HEK293 (cell line): Measurements from ENCODE around the gene ACTN4.

Experiments used
- FEZF1 ChIP-seq: fragments of 450-650 bp; formaldehyde crosslinking; IDR thresholded peaks from 2 replicates; pipeline ENCODE4 v1.5.1; 2016; ENCODE audit warnings: missing biosample characterization, missing genetic modification characterization
- GLI4 ChIP-seq: fragments of 450-650 bp; formaldehyde crosslinking; IDR thresholded peaks from 2 replicates; pipeline ENCODE4 v1.5.1; 2016; ENCODE audit warnings: missing biosample characterization, missing genetic modification characterization
- GLIS2 ChIP-seq: fragments of 450-650 bp; formaldehyde crosslinking; IDR thresholded peaks from 2 replicates; pipeline ENCODE4 v1.5.1; 2016; ENCODE audit warnings: missing biosample characterization, missing genetic modification characterization
- KLF1 ChIP-seq: fragments of 450-650 bp; formaldehyde crosslinking; IDR thresholded peaks from 2 replicates; pipeline ENCODE4 v1.5.1; 2016; ENCODE audit warnings: missing biosample characterization, missing genetic modification characterization
- SP3 ChIP-seq: fragments of 450-650 bp; formaldehyde crosslinking; IDR thresholded peaks from 2 replicates; pipeline ENCODE4 v1.5.1; 2016; ENCODE audit warnings: missing biosample characterization, missing genetic modification characterization
- ZBTB1 ChIP-seq: fragments of 450-650 bp; formaldehyde crosslinking; IDR thresholded peaks from 2 replicates; pipeline ENCODE4 v1.5.1; 2016; ENCODE audit warnings: missing biosample characterization, missing genetic modification characterization
- ZEB2 ChIP-seq: fragments of 450-650 bp; formaldehyde crosslinking; IDR thresholded peaks from 2 replicates; pipeline ENCODE4 v1.5.1; 2016; ENCODE audit warnings: missing biosample characterization, missing genetic modification characterization
- ZNF280D ChIP-seq: fragments of 450-650 bp; formaldehyde crosslinking; IDR thresholded peaks from 2 replicates; pipeline ENCODE4 v1.5.1; 2016; ENCODE audit warnings: missing biosample characterization, missing genetic modification characterization
- ZNF341 ChIP-seq: fragments of 450-650 bp; formaldehyde crosslinking; IDR thresholded peaks from 2 replicates; pipeline ENCODE4; 2016; ENCODE audit warnings: low read depth, missing biosample characterization, missing genetic modification characterization
- ZNF366 ChIP-seq: fragments of 450-650 bp; formaldehyde crosslinking; conservative IDR thresholded peaks from 2 replicates; pipeline ENCODE4 v1.5.1; 2016; ENCODE audit warnings: missing biosample characterization, missing genetic modification characterization
- ZNF394 ChIP-seq: fragments of 450-650 bp; formaldehyde crosslinking; IDR thresholded peaks from 2 replicates; pipeline ENCODE4 v1.5.1; 2016; ENCODE audit warnings: missing biosample characterization, missing genetic modification characterization, mild to moderate bottlenecking, moderate library complexity, borderline replicate concordance
- ZNF398 ChIP-seq: fragments of 450-650 bp; formaldehyde crosslinking; IDR thresholded peaks from 2 replicates; pipeline ENCODE4 v1.5.1; 2017; ENCODE audit warnings: missing biosample characterization, missing genetic modification characterization
- ZNF449 ChIP-seq: fragments of 450-650 bp; formaldehyde crosslinking; IDR thresholded peaks from 2 replicates; pipeline ENCODE4 v1.5.1; 2017; ENCODE audit warnings: missing biosample characterization, mild to moderate bottlenecking, missing genetic modification characterization, moderate library complexity
- ZNF48 ChIP-seq: fragments of 450-650 bp; formaldehyde crosslinking; IDR thresholded peaks from 2 replicates; pipeline ENCODE4 v1.5.1; 2016; ENCODE audit warnings: missing biosample characterization, missing genetic modification characterization
- ZNF518A ChIP-seq: fragments of 450-650 bp; formaldehyde crosslinking; conservative IDR thresholded peaks from 2 replicates; pipeline ENCODE4 v1.5.1; 2016; ENCODE audit warnings: low read depth, missing biosample characterization, missing genetic modification characterization
- ZNF776 ChIP-seq: fragments of 450-650 bp; formaldehyde crosslinking; IDR thresholded peaks from 2 replicates; pipeline ENCODE4 v1.5.0; 2017; ENCODE audit warnings: missing biosample characterization, missing genetic modification characterization, borderline replicate concordance
- ZNF777 ChIP-seq: fragments of 450-650 bp; formaldehyde crosslinking; IDR thresholded peaks from 2 replicates; pipeline ENCODE4 v1.5.1; 2017; ENCODE audit warnings: missing biosample characterization, missing genetic modification characterization, borderline replicate concordance
- TF ChIP-seq, protein P1 (sequence below): fragments of 450-650 bp; formaldehyde crosslinking; IDR thresholded peaks from 2 replicates; pipeline ENCODE4 v1.5.1; 2016; ENCODE audit warnings: missing biosample characterization, missing genetic modification characterization
- TF ChIP-seq, protein P2 (sequence below): fragments of 450-650 bp; formaldehyde crosslinking; IDR thresholded peaks from 2 replicates; pipeline ENCODE4 v1.5.1; 2016; ENCODE audit warnings: missing biosample characterization, missing genetic modification characterization
- TF ChIP-seq, protein P3 (sequence below): fragments of 450-650 bp; formaldehyde crosslinking; IDR thresholded peaks from 2 replicates; pipeline ENCODE4 v1.5.1; 2016; ENCODE audit warnings: missing biosample characterization, missing genetic modification characterization, low read depth

Gene ACTN4

DNA sequence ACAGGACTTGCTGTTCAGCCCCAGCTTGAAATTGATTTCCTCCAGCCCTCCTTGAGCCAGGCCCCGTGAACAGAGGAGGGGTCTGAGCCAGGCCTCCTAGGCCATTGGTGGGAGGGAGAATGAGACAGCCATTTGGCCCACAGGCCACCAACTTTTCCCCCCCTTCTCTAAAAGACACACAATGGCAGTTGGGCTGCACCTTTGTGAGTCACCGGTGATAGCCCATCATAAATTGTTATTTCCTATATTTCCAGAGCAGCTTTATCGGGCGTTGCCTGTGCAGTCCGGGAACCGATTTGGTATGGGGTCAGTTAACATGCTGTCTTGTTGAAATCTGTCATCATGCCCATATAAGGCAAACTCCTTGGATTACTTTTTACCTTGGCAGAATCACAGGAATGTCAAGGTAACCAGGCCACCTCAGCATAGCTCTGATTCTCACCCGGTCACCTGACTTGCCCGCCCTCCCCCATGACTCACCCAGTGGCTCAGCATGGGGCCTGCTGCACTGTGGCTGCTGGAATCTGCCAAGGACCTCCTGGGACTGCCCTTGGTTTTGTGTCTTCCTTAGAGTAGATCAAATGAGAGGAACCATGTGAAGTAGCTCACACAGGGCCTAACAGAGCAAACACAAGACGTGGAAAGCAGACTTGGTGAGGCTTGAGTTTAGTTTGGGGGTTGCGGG is 36.1 kb downstream of the ACTN4 start (continued):
- TF ChIP-seq, protein P1, sequence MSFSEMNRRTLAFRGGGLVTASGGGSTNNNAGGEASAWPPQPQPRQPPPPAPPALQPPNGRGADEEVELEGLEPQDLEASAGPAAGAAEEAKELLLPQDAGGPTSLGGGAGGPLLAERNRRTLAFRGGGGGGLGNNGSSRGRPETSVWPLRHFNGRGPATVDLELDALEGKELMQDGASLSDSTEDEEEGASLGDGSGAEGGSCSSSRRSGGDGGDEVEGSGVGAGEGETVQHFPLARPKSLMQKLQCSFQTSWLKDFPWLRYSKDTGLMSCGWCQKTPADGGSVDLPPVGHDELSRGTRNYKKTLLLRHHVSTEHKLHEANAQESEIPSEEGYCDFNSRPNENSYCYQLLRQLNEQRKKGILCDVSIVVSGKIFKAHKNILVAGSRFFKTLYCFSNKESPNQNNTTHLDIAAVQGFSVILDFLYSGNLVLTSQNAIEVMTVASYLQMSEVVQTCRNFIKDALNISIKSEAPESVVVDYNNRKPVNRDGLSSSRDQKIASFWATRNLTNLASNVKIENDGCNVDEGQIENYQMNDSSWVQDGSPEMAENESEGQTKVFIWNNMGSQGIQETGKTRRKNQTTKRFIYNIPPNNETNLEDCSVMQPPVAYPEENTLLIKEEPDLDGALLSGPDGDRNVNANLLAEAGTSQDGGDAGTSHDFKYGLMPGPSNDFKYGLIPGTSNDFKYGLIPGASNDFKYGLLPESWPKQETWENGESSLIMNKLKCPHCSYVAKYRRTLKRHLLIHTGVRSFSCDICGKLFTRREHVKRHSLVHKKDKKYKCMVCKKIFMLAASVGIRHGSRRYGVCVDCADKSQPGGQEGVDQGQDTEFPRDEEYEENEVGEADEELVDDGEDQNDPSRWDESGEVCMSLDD (tag by site-specific recombination): peak; percentile 33
- TF ChIP-seq ZNF366 (tag by site-specific recombination) (peak; percentile 85), ZNF777 (tag by site-specific recombination) (no peak), ZNF48 (tag by site-specific recombination) (no peak), GLI4 (tag by site-specific recombination) (no peak), ZNF341 (tag by site-specific recombination) (peak; percentile 51), ZBTB1 (no peak; the same call in 1 of the 2 replicates), ZEB2 (tag by site-specific recombination) (peak; percentile 97), KLF1 (peak; percentile 7; the same call in 1 of the 2 replicates), SP3 (tag by site-specific recombination) (peak; percentile 81), GLIS2 (tag by site-specific recombination) (peak; percentile 90), ZNF280D (tag by site-specific recombination) (peak; percentile 24; the same call in 1 of the 2 replicates), ZNF518A (tag by site-specific recombination) (0 out of 2 replicates have a peak, but pooled peaks have one; percentile 26), ZNF449 (tag by site-specific recombination) (peak; percentile 98), FEZF1 (0 out of 2 replicates have a peak, but pooled peaks have one; percentile 62), ZNF776 (tag by site-specific recombination) (no peak), ZNF394 (peak; percentile 93), ZNF398 (tag by site-specific recombination) (peak; percentile 91)
- TF ChIP-seq, protein P2, sequence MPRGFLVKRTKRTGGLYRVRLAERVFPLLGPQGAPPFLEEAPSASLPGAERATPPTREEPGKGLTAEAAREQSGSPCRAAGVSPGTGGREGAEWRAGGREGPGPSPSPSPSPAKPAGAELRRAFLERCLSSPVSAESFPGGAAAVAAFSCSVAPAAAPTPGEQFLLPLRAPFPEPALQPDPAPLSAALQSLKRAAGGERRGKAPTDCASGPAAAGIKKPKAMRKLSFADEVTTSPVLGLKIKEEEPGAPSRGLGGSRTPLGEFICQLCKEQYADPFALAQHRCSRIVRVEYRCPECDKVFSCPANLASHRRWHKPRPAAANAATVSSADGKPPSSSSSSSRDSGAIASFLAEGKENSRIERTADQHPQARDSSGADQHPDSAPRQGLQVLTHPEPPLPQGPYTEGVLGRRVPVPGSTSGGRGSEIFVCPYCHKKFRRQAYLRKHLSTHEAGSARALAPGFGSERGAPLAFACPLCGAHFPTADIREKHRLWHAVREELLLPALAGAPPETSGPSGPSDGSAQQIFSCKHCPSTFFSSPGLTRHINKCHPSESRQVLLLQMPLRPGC (tag by site-specific recombination): peak; percentile 99
- TF ChIP-seq, protein P3, sequence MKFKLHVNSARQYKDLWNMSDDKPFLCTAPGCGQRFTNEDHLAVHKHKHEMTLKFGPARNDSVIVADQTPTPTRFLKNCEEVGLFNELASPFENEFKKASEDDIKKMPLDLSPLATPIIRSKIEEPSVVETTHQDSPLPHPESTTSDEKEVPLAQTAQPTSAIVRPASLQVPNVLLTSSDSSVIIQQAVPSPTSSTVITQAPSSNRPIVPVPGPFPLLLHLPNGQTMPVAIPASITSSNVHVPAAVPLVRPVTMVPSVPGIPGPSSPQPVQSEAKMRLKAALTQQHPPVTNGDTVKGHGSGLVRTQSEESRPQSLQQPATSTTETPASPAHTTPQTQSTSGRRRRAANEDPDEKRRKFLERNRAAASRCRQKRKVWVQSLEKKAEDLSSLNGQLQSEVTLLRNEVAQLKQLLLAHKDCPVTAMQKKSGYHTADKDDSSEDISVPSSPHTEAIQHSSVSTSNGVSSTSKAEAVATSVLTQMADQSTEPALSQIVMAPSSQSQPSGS (tag by site-specific recombination): no peak
